DMS79 treated with DMSO at 0.1 percent for 48 hours (cell line): Measurements from ENCODE around the gene KRT85.
"Not testable (repeated sequence)": the region's sequence is repeated elsewhere in the genome, so short reads cannot be mapped to it uniquely, and the experiment has no call there.

Experiments
- DNase-seq: peaks from one replicate; lab custom pipeline; 2025; lab: John Stamatoyannopoulos, UW

The KRT85 gene

GRCh38 chr12:52366738-52367485 is at the start of gene KRT85:
KRT85 (minus strand) TSS chr12:52367481; CDS start chr12:52367405, 76 bp downstream.
- no peak for DNase-seq

DNA sequence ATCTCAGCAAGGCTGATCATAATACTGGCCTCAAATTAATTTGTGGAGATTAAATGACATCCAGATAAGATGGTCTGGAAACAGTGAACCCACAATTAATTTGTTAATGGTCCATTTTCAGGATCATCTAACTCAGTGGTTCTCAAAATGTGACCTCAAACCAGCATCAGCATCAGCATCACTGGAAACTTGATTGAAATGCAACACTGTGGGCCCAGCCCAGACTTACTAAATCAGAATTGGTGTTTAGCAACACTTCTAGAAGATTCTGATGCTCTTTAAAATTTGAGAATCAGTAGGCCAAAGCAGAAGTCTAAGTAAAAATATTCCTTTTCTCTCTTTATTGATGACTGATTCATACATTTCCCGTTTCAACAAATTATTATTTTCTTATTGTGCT is 49.5 kb upstream of the KRT85 start:
- DNase-seq = no peak

DNA sequence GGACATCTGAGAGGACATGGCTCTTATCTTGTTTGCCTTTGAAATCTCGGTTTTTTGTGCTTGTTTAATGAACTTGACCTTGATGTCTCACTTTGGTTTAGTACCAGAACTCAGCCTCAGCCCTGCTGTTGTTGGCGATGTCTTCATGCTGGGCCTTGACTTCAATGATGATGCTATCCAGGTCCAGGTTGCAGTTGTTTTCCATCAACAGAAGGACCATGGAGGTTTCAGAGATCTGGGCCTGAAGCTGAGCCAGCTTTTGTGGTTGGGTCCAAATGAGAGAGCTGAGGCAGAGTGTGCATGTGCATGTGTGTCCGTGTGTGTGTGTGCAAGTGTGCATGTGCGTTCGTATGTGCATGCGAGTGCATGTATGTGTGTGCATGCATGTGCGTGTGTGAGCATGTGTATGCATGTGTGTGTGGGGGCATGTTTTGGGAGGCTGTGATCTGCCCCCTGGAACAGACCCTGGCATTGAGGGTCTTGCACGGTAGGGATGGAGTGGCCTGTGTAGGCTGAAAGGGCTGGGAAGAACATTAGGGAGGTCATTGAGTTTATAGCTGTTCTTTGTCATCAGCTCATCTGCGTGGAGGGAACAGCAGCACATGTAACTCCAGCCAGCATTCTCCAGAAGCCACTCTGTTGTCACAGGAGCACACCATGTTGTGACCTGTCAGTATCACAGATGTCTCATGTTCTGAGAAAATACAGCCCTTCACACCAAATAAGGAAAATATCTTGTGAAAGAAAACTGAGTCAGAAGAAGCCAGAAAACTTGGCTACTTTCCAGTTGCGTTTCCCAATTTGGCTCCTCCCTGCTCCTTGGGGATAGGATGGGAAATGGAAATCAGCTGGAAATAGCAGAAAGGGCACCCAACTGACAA is 48.8 kb upstream of the KRT85 start:
- DNase-seq = no peak

DNA sequence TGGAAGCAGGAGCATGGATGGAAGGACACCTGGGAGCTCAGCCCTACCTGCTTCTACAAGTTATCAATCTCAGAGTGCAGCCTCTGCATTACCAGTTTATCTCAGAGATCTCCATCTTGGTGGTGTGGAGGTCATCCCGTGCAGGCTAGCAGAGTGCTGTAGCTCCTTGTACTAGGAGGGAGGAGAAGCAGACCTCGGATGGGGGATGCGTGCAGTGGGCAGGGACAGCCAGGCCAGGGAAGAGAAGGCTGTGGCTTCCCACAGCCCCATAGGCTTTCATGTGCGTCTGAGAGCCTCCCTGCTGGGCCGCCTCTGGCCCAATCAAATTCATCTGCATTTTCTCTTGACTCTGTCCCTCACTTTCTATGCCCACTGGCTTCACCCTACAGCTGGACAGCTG is 47.7 kb upstream of the KRT85 start:
- no peak for DNase-seq

- DNase-seq = no peak
Measured at GRCh38 chr12:52413782-52414345, 46.6 kb upstream of the KRT85 start.

DNA sequence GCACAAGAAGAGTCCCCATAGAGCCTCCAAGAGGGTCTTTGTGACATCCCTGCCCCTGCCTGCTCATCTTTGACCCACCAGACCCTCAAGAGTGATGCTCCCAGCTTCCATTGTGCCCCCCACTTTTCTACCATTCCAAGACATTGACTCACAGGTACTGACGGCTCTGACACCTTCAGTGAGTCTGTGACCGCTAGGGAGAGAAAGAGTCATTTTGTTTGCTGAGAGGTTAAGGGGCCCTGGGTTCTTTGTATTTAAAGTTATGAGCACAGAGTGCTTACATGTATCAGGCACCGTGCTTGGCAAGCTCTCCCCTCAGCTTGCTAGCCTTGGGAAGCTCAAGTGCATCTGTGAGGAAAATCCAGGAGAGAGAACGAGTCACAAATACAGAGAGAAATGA is 45.9 kb upstream of the KRT85 start:
- no peak for DNase-seq

- DNase-seq = no peak
Measured at GRCh38 chr12:52411815-52412214, 44.5 kb upstream of the KRT85 start.

- not testable (repeated sequence) for DNase-seq
Measured at GRCh38 chr12:52410589-52411248, 43.4 kb upstream of the KRT85 start.

DNA sequence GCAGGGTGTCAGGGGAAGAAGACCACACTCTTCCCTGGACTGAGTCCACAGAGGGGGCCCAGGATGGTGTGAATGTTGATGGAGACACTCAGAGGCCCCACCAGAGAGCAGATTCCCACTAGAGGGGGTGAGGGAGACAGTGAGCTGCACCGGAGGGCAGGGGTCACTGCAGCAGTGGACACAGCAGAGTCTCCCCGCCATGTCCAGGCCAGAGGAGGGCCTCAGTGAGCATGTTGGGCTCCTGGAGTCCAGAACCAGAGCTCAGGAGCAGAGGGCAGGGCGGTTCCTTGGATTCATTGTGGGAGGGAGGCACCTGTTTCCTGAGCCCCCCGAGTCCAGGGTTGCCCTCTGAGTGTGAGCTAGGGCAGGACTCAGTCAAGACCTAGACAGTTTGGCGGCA is 40.6 kb upstream of the KRT85 start:
- DNase-seq = no peak

DNA sequence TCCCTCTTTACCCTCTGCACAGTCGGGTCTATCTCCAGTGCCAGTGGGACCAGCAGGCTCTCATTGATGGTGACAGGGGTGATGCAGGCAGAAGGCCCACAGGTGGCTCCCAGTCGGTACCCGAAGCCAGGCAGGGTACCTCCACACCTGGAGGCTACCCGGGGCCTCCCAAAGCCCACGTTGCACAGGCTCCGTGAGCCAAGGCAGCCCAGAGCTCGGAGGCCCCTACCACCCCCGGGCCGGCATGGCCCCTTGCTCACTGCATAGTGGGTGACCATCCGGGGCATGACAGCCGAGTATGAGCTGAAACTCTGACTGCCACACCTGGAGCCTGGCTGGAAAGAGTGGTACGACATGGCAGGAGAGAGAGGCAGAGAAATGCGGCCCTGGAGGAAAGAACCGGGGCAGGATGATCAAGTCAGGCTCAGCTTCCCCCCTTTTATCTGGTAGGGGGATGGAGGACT is 38.7 kb upstream of the KRT85 start, which contains the start of gene KRT82:
KRT82 (minus strand) TSS at position 414 of the 464 bp plus-strand sequence; CDS start at position 356, 58 bp downstream.
- no peak for DNase-seq

DNA sequence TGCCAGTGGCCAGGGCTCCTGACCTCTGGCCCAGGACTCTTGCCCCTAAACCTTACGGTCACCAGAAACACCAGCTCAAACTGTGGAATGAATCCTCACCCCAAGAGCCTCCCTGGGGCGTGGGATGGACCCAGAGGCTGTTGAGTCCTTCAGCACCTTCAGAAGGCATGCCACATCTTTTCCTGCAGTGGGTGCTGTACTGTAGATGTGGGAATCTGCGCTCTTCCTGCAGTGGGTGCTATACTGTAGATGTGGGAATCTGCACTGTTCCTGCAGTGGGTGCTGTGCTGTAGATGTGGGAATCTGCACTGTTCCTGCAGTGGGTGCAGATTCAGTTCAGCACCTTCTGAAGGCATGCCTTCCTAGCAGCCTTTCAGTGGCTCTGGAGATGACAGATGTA is 37.7 kb upstream of the KRT85 start:
- no peak for DNase-seq

DNA sequence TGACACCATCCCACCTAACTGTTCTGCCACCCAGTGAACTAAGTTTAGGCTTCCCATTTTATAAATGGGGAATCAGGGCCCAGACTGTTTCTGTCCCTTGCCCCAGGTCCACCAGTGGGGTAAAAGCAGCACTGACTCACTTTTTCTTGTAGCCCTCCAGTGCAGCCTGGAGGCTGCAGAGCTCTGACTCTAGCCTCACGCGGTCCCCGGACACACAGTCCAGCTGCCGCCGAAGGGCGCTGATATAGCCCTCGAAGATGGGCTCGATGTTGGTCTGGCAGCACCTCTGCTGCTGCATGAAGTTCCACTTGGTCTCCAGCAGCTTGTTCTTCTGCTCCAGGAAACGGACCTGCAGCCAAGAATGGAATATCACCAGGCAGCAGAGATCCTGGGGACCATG is 36.3 kb upstream of the KRT85 start:
- DNase-seq = no peak

- DNase-seq = no peak
Measured at GRCh38 chr12:52402873-52403540, 35.7 kb upstream of the KRT85 start.

DNA sequence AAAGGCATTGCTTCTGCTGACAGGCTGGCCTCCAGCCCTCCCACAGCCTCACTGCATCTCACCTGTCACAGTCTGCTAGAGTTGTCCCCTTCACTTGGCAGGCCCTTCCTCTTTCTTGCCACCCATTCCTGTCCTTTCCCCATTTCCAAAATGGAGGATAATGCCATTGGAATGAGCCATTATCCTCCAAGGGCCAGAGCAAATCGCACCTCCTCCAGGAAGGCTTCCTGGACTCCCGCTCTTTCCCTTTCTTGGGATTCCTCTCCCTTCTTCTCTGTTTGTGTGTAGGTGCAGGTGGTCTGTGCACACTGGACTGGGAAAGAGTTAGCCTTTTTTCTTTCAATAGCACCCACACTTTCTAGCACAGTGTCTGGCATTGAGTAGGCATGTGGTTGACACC is 35.1 kb upstream of the KRT85 start:
- no peak for DNase-seq

DNA sequence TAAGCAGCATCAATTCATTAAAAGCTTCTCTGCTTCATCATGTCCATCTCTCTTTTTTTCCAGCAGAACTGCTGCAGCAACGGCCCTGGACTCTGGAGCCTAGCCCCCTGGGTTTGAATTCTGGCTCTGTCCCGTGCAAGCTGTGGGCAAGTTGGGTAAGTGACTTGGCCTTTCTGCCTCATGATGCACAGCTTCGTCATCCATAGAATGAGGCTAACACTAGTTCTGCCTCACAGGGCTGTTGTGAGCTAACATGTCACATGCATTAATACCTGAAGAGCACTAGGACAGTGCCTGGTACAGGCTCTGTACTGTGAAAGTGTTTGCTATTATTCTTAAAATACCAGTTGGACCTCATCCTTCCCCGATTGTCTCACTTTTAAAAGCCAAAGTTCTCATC is 34.6 kb upstream of the KRT85 start:
- DNase-seq = no peak

- DNase-seq = no peak
Measured at GRCh38 chr12:52401526-52401925, 34.2 kb upstream of the KRT85 start.

GRCh38 chr12:52400906-52401305 is 33.6 kb upstream of the KRT85 start:
- no peak for DNase-seq

- no peak for DNase-seq
Measured at GRCh38 chr12:52399756-52400155, 32.5 kb upstream of the KRT85 start.

DNA sequence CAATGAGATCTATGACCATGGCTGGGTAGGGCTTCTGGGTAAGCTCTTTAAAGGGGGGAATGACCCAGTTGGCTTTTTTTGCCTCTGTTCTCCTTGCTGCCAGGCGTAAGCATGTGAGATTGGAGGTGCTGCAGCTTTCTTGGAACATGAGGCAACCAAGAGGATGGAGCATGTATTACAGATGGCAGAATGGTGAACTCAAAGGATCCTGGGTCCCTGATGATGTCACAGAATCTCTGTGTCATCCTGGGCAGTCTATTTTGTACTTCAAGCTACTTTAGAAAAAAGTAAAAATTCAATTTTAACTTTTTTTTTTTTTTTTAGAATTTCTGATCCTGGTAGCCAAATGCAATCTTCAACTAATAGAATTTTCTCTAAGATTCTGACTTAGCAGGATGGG is 30.9 kb upstream of the KRT85 start:
- DNase-seq = no peak

- no peak for DNase-seq
Measured at GRCh38 chr12:52396656-52397055, 29.4 kb upstream of the KRT85 start.

- DNase-seq = no peak
Measured at GRCh38 chr12:52395761-52396434, 28.6 kb upstream of the KRT85 start.
